ENCODE measurements around the gene TMEM191C.
"Not testable (repeated sequence)": the region's sequence is repeated elsewhere in the genome, so short reads cannot be mapped to it uniquely, and the experiment has no call there.

The TMEM191C gene

GRCh38 chr22:21473664-21474063 is 6.5 kb downstream of the TMEM191C start:
- not testable (repeated sequence) for DNase-seq (ENCODE audit: low spot score)

GRCh38 chr22:21484039-21484438 is 16.9 kb downstream of the TMEM191C start:
- not testable (repeated sequence) for DNase-seq (ENCODE audit: low spot score)

- not testable (repeated sequence) for DNase-seq (ENCODE audit: low spot score)
Observed at GRCh38 chr22:21487723-21488122, 20.5 kb downstream of the TMEM191C start.

- not testable (repeated sequence) for DNase-seq (ENCODE audit: low spot score)
Observed at GRCh38 chr22:21489149-21489680, 22.0 kb downstream of the TMEM191C start.

- not testable (repeated sequence) for DNase-seq (ENCODE audit: low spot score)
Observed at GRCh38 chr22:21490556-21490955, 23.4 kb downstream of the TMEM191C start.

- not testable (repeated sequence) for DNase-seq (ENCODE audit: low spot score)
Observed at GRCh38 chr22:21492271-21492670, 25.1 kb downstream of the TMEM191C start.

GRCh38 chr22:21493789-21494782 is 26.9 kb downstream of the TMEM191C start:
- DNase-seq (ENCODE audit: low spot score) = not testable (repeated sequence)

GRCh38 chr22:21497984-21498383 is 30.8 kb downstream of the TMEM191C start:
- DNase-seq (ENCODE audit: low spot score) = not testable (repeated sequence)

GRCh38 chr22:21498489-21498888 is 31.3 kb downstream of the TMEM191C start:
- not testable (repeated sequence) for DNase-seq (ENCODE audit: low spot score)

- not testable (repeated sequence) for DNase-seq (ENCODE audit: low spot score)
Observed at GRCh38 chr22:21499623-21500506, 32.7 kb downstream of the TMEM191C start.

- not testable (repeated sequence) for DNase-seq (ENCODE audit: low spot score)
Observed at GRCh38 chr22:21510397-21510796, 43.2 kb downstream of the TMEM191C start.

GRCh38 chr22:21512022-21512421 is 44.8 kb downstream of the TMEM191C start:
- DNase-seq (ENCODE audit: low spot score) = not testable (repeated sequence)

- not testable (repeated sequence) for DNase-seq (ENCODE audit: low spot score)
Observed at GRCh38 chr22:21514117-21514516, 46.9 kb downstream of the TMEM191C start.

- not testable (repeated sequence) for DNase-seq (ENCODE audit: low spot score)
Observed at GRCh38 chr22:21515234-21515633, 48.0 kb downstream of the TMEM191C start.

GRCh38 chr22:21516522-21516921 is 49.3 kb downstream of the TMEM191C start:
- DNase-seq (ENCODE audit: low spot score) = not testable (repeated sequence)

- not testable (repeated sequence) for DNase-seq (ENCODE audit: low spot score)
Observed at GRCh38 chr22:21516970-21517764, 50.0 kb downstream of the TMEM191C start.

All from CD4-positive, alpha-beta T cell treated with Interleukin-2 at 100 ng/mL for 4 hours (primary cell).